NB4 (cell line): Measurements from ENCODE around the gene SLC46A3.

Experiments used
- CTCF ChIP-seq: IDR thresholded peaks from one replicate; pipeline ENCODE4 v1.5.1; 2012; ENCODE audit warnings: low read depth, low read length
- POLR2A ChIP-seq: IDR thresholded peaks from 2 replicates; pipeline ENCODE4 v1.6.1; 2011; ENCODE audit warnings: mild to moderate bottlenecking; ENCODE audit not compliant: insufficient read length; ENCODE audit errors: extremely low read depth
- TF ChIP-seq, protein P1 (sequence below): IDR thresholded peaks from 2 replicates; pipeline ENCODE4 v1.6.1; 2011; ENCODE audit warnings: low read depth, low read length

GRCh38 chr13:28704282-28704681 is 14.5 kb downstream of the SLC46A3 start:
- TF ChIP-seq POLR2A (no peak), CTCF (no peak)
- TF ChIP-seq, protein P1, sequence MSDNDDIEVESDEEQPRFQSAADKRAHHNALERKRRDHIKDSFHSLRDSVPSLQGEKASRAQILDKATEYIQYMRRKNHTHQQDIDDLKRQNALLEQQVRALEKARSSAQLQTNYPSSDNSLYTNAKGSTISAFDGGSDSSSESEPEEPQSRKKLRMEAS: no peak
